IMR-90 (cell line): ENCODE measurements around the gene LEPR. TPM values are rescaled to one million over a fixed set of nuclear protein-coding genes. Genes with fewer than 3 reads are reported as not detected.

ENCODE experiments used
- ATAC-seq: fragments of 200-7000 bp; cut with Tn5 transposase; 2 replicates; pipeline ENCODE4 v1.9.1; 2020; ENCODE audit warnings: low read depth, mild to moderate bottlenecking, moderate library complexity
- BruUV-seq: library from RNA; stranded (reverse); fragments of 400-500 nt; replicated peaks from 2 replicates; lab custom pipeline; 2021; lab: Mats Ljungman, UMichigan
- CTCF ChIA-PET: fragments of 300-600 bp; formaldehyde crosslinking; extraction: SDS; loops from one replicate; lab custom pipeline; 2021; ENCODE audit warnings: antibody characterized with exemption; lab: Yijun Ruan, JAX
- POLR2A ChIA-PET: fragments of 300-600 bp; sonication (Branson Sonifier 250); formaldehyde crosslinking; loops from one replicate; lab custom pipeline; 2022; ENCODE audit warnings: antibody characterized with exemption; ENCODE audit not compliant: unreplicated experiment; lab: Charles Lee
- DNase-seq: peaks from one replicate; pipeline ENCODE4 v3.0.0; 2013
- H2AFZ ChIP-seq: replicated peaks from 2 replicates; pipeline ENCODE3; 2013; ENCODE audit warnings: low read length, mild to moderate bottlenecking; ENCODE audit not compliant: poor library complexity
- H2AK5ac ChIP-seq: 2 replicates; pipeline ENCODE4 v1.6.1; 2013; ENCODE audit warnings: low read depth, low read length, inconsistent platforms
- H2AK9ac ChIP-seq: replicated peaks from 2 replicates; pipeline ENCODE3; 2013; ENCODE audit warnings: mild to moderate bottlenecking, low read depth, low read length, moderate library complexity; ENCODE audit not compliant: poor library complexity
- H2BK120ac ChIP-seq: 2 replicates; pipeline ENCODE4 v1.6.1; 2013; ENCODE audit warnings: low read depth, low read length, inconsistent platforms
- H2BK15ac ChIP-seq: 3 replicates; pipeline ENCODE4 v1.6.1; 2013; ENCODE audit warnings: low read depth, low read length, inconsistent platforms
- H2BK20ac ChIP-seq: 2 replicates; pipeline ENCODE4 v1.6.1; 2013; ENCODE audit warnings: low read depth, mild to moderate bottlenecking, inconsistent platforms, low read length, moderate library complexity
- H2BK5ac ChIP-seq: 2 replicates; pipeline ENCODE4 v1.6.1; 2013; ENCODE audit warnings: mild to moderate bottlenecking, low read depth, low read length, inconsistent platforms; ENCODE audit not compliant: poor library complexity, severe bottlenecking
- H3K14ac ChIP-seq: replicated peaks from 2 replicates; pipeline ENCODE4 v1.6.1; 2013; ENCODE audit warnings: low read depth, low read length, inconsistent platforms
- H3K18ac ChIP-seq: 2 replicates; pipeline ENCODE4 v1.6.1; 2013; ENCODE audit warnings: low read depth, low read length, control low read depth
- H3K23ac ChIP-seq: 2 replicates; pipeline ENCODE4 v1.6.1; 2013; ENCODE audit warnings: low read depth, low read length, inconsistent platforms
- H3K27ac ChIP-seq: 2 replicates; pipeline ENCODE4 v1.5.1; 2013; ENCODE audit warnings: mild to moderate bottlenecking, control low read depth, low read length; ENCODE audit not compliant: insufficient read depth
- H3K27me3 ChIP-seq: 2 replicates; pipeline ENCODE4 v1.6.1; 2013; ENCODE audit warnings: low read length; ENCODE audit not compliant: control insufficient read depth, insufficient read depth
- H3K36me3 ChIP-seq: 2 replicates; pipeline ENCODE4 v1.6.1; 2013; ENCODE audit warnings: low read length, mixed read lengths; ENCODE audit not compliant: control insufficient read depth, insufficient read depth
- H3K4ac ChIP-seq: 2 replicates; pipeline ENCODE4 v1.6.1; 2013; ENCODE audit warnings: low read depth, low read length, inconsistent platforms
- H3K4me1 ChIP-seq: 2 replicates; pipeline ENCODE4 v1.6.1; 2013; ENCODE audit warnings: low read length, mixed read lengths; ENCODE audit not compliant: control insufficient read depth, insufficient read depth
- H3K4me2 ChIP-seq: 2 replicates; pipeline ENCODE4 v1.6.1; 2013; ENCODE audit warnings: low read depth, mild to moderate bottlenecking, control low read depth, low read length, moderate library complexity
- H3K4me3 ChIP-seq: 2 replicates; pipeline ENCODE4 v1.5.1; 2013; ENCODE audit warnings: low read depth, mild to moderate bottlenecking, control low read depth, low read length, moderate library complexity; ENCODE audit not compliant: insufficient read depth
- H3K56ac ChIP-seq: 2 replicates; pipeline ENCODE4 v1.6.1; 2013; ENCODE audit warnings: low read length, inconsistent platforms; ENCODE audit not compliant: insufficient read depth; ENCODE audit errors: extremely low read depth
- H3K79me1 ChIP-seq, 2 experiments: 2 replicates each; pipeline ENCODE4 v1.6.1; 2013; ENCODE audit warnings: low read length in 2 of 2, inconsistent platforms in 1 of 2, low read depth in 1 of 2
- H3K9ac ChIP-seq: 2 replicates; pipeline ENCODE4 v1.6.1; 2013; ENCODE audit warnings: low read depth, low read length, control low read depth
- H3K9me1 ChIP-seq: 2 replicates; pipeline ENCODE4 v1.6.1; 2013; ENCODE audit warnings: low read length, inconsistent platforms; ENCODE audit not compliant: insufficient read depth
- H3K9me3 ChIP-seq: 2 replicates; pipeline ENCODE4 v1.6.1; 2013; ENCODE audit warnings: low read length; ENCODE audit not compliant: control insufficient read depth, insufficient read depth
- H4K20me1 ChIP-seq: 2 replicates; pipeline ENCODE4 v1.6.1; 2013; ENCODE audit warnings: low read length, inconsistent platforms; ENCODE audit not compliant: insufficient read depth
- H4K5ac ChIP-seq: 2 replicates; pipeline ENCODE4 v1.6.1; 2013; ENCODE audit warnings: mild to moderate bottlenecking, low read depth, low read length, control low read depth
- H4K8ac ChIP-seq, 2 experiments: 2 replicates each; pipeline ENCODE4 v1.6.1; 2013; ENCODE audit warnings: low read depth in 2 of 2, low read length in 2 of 2, control low read depth in 1 of 2, inconsistent platforms in 1 of 2
- H4K91ac ChIP-seq: 2 replicates; pipeline ENCODE4 v1.6.1; 2013; ENCODE audit warnings: low read depth, low read length, inconsistent platforms; ENCODE audit not compliant: insufficient read depth
- BHLHE40 ChIP-seq: fragments of 150-350 bp; IDR thresholded peaks from 2 replicates; pipeline ENCODE4 v1.6.1; 2016; ENCODE audit warnings: mild to moderate bottlenecking, low read depth, low read length
- CEBPB ChIP-seq: IDR thresholded peaks from 2 replicates; pipeline ENCODE4 v1.6.1; 2012; ENCODE audit warnings: low read depth, low read length, improper control_type of control experiment
- CHD1 ChIP-seq: IDR thresholded peaks from 2 replicates; pipeline ENCODE4 v1.6.1; 2012; ENCODE audit warnings: low read depth, low read length, improper control_type of control experiment
- ELK1 ChIP-seq: fragments of 150-350 bp; IDR thresholded peaks from 2 replicates; pipeline ENCODE4 v1.6.1; 2016; ENCODE audit warnings: low read depth, mild to moderate bottlenecking, low read length, moderate library complexity, borderline replicate concordance
- FOS ChIP-seq: fragments of 150-350 bp; IDR thresholded peaks from 2 replicates; pipeline ENCODE4 v1.6.1; 2016; ENCODE audit warnings: low read depth, low read length
- MAFK ChIP-seq: IDR thresholded peaks from 2 replicates; pipeline ENCODE4 v1.6.1; 2012; ENCODE audit warnings: low read depth, low read length, improper control_type of control experiment
- MAZ ChIP-seq: IDR thresholded peaks from 2 replicates; pipeline ENCODE4 v1.6.1; 2012; ENCODE audit warnings: low read depth, mild to moderate bottlenecking, low read length, improper control_type of control experiment, moderate library complexity, borderline replicate concordance
- MXI1 ChIP-seq: IDR thresholded peaks from 2 replicates; pipeline ENCODE4 v1.6.1; 2012; ENCODE audit warnings: low read depth, mild to moderate bottlenecking, low read length, moderate library complexity, borderline replicate concordance
- NFE2L2 ChIP-seq: fragments of 150-350 bp; IDR thresholded peaks from 2 replicates; pipeline ENCODE4 v1.6.1; 2016; ENCODE audit warnings: low read depth, mild to moderate bottlenecking, low read length
- POLR2A ChIP-seq: IDR thresholded peaks from 2 replicates; pipeline ENCODE4 v1.6.1; 2012; ENCODE audit warnings: mild to moderate bottlenecking, low read depth, low read length
- RAD21 ChIP-seq: IDR thresholded peaks from 2 replicates; pipeline ENCODE4 v1.6.1; 2012; ENCODE audit warnings: low read length, improper control_type of control experiment
- RCOR1 ChIP-seq: IDR thresholded peaks from 2 replicates; pipeline ENCODE4 v1.6.1; 2012; ENCODE audit warnings: mild to moderate bottlenecking, low read length, improper control_type of control experiment; ENCODE audit not compliant: insufficient replicate concordance
- RFX5 ChIP-seq: IDR thresholded peaks from 2 replicates; pipeline ENCODE4 v1.8.0; 2012; ENCODE audit warnings: low read depth, mild to moderate bottlenecking, low read length, moderate library complexity
- SMC3 ChIP-seq: fragments of 150-350 bp; IDR thresholded peaks from 2 replicates; pipeline ENCODE4 v1.6.1; 2016; ENCODE audit warnings: low read depth, mild to moderate bottlenecking, antibody characterized with exemption, low read length, moderate library complexity
- USF2 ChIP-seq: fragments of 150-350 bp; IDR thresholded peaks from 2 replicates; pipeline ENCODE4 v1.6.1; 2017; ENCODE audit warnings: mild to moderate bottlenecking, antibody characterized with exemption, low read length, low read depth
- WGBS, 2 experiments: methylation state at CpG; one replicate each; pipeline versions ENCODE4 v1.1.5 to v1.1.7; 2013; ENCODE audit warnings: missing lambda C conversion rate in 2 of 2; ENCODE audit not compliant: insufficient read length in 1 of 2; ENCODE audit errors: extremely low coverage in 2 of 2; 5-methylcytosine and 5-hydroxymethylcytosine counted together
- dilution Hi-C: fragments of 300-500 bp; cut with HindIII; formaldehyde crosslinking; loops from one replicate; pipeline ENCODE4 v1.14.3; 2018; ENCODE audit warnings: low sequenced_read_pairs; ENCODE audit not compliant: unreplicated experiment
- in situ Hi-C: fragments of 300-500 bp; cut with MboI; formaldehyde crosslinking; loops from 3 replicates; pipeline ENCODE4 v1.14.3; 2019; ENCODE audit warnings: low sequenced_read_pairs, inconsistent platforms, mixed read lengths
- intact Hi-C: fragments of 100-400 bp; cut with micrococcal nuclease; formaldehyde crosslinking; loops from 2 replicates; pipeline ENCODE4 v1.10.0; 2022
- polyA plus RNA-seq, 3 experiments: library from polyadenylated mRNA; depleted of rRNA; stranded (reverse); fragments of >200 nt; gene quantifications; 2 replicates each; pipeline ENCODE4 v1.2.3, GENCODE V29; 2012; ENCODE audit warnings: low replicate concordance in 1 of 3
- total RNA-seq: library from RNA; depleted of rRNA; stranded (reverse); fragments of >200 nt; gene quantifications from 2 replicates; pipeline ENCODE4 v1.2.3, GENCODE V29; 2012

LEPR gene
- total and polyA plus RNA-seq, 2 of the 4 experiments (the other 2 are of a cell fraction) = 2.1 to 8.8 TPM

DNA sequence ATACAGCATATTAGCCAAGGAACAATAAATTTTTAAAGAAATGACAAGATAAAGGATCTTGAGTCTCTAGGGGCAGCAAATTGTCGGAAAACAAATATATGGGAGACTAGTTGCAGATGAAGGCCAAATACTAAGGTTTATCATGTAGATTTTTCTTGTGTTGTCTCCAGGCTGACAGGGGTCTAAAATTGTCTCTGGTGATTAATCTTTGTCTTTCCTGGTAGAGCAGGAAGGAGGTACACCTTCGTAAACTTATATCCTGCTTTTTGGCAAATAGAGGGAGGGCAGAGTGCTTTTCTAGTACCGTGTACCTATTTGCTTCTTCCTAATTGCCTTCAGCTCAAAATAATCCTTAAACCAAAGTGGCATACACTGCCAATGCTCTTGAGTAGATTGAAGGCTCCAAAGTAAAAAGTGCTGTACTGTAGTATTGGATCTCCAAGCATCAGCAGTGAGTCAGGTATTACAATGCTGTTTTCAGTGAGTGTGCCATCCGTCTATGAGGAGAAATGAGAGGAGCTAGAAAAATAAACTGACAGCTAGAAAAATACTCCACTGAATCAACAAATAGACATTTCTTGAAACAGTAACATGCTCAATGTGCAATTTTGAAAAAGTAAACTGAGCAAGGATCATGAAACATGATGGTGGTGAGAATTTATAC, 1.8 kb upstream of the LEPR start:
- Histone ChIP-seq H2BK20ac (no peak overlapping the region), H3K27ac (no peak overlapping the region), H3K14ac (no peak overlapping the region), H3K4me2 (no peak overlapping the region), H3K4me3 (no peak overlapping the region), H2AK5ac (no peak overlapping the region), H3K4ac (no peak overlapping the region), H4K8ac (no peak overlapping the region), H3K56ac (no peak overlapping the region), H3K4me1 (peaks cover 10% of the 10 kb centered on the region), H3K18ac (no peak overlapping the region), H3K9ac (no peak overlapping the region), H3K23ac (no peak overlapping the region), H4K91ac (no peak overlapping the region), H2BK120ac (no peak overlapping the region), H4K20me1 (no peaks in the 10 kb centered on the region; the same call in 1 of the 2 replicates), H2BK5ac (no peak overlapping the region), H4K5ac (no peak overlapping the region; the same call in 1 of the 2 replicates), H3K9me3 (no peaks in the 10 kb centered on the region), H3K79me1 (peaks cover 8 to 15% of the 10 kb centered on the region in 2 experiments), H3K27me3 (no peaks in the 10 kb centered on the region), H3K9me1 (peaks cover 9% of the 10 kb centered on the region; the same call in 1 of the 2 replicates), H2AFZ (no peak overlapping the region), H2BK15ac (no peak overlapping the region), H3K36me3 (no peaks in the 10 kb centered on the region), H2AK9ac (no peak overlapping the region)
- CTCF ChIA-PET = no interaction called here
- intact Hi-C loops = no loop called here
- 100% methylated on average over 1 of the region's 4 CpGs; no CpG with 5 or more reads in 1 of the 2 experiments for WGBS, 2 experiments
- no peak for ATAC-seq
- POLR2A ChIA-PET = no interaction called here
- BruUV-seq = no TSS peak
- TF ChIP-seq BHLHE40 = no peak
- no peak for TF ChIP-seq POLR2A
- no peak for TF ChIP-seq RAD21
- no peak for TF ChIP-seq MXI1
- TF ChIP-seq ELK1 = no peak
- TF ChIP-seq FOS = no peak
- TF ChIP-seq MAZ = no peak
- no peak for TF ChIP-seq SMC3
- TF ChIP-seq RCOR1 = no peak
- no peak for TF ChIP-seq NFE2L2
- TF ChIP-seq MAFK = no peak
- TF ChIP-seq CHD1 = no peak
- no peak for TF ChIP-seq RFX5
- TF ChIP-seq USF2 = no peak
- TF ChIP-seq CEBPB = no peak
- peak; percentile 28 for DNase-seq
- dilution Hi-C loops = no loop called here
- in situ Hi-C loops = no loop called here
